Suprapubic skin (tissue), 3 donors: ENCODE data around the gene RNGTT.

ENCODE experiments used
- EP300 ChIP-seq: sonication (generic); formaldehyde crosslinking; IDR thresholded peaks from one replicate; pipeline ENCODE4 v1.6.1; 2017; ENCODE audit warnings: antibody characterized with exemption
- POLR2A ChIP-seq, 2 donors: fragments of 450-650 bp; IDR thresholded peaks; one replicate each; pipeline ENCODE4 v1.6.1; 2017; ENCODE audit warnings: antibody characterized with exemption in 2 of 2, mild to moderate bottlenecking in 2 of 2, moderate library complexity in 2 of 2
- TF ChIP-seq, protein P1 (sequence below), 2 donors: fragments of 200-600 bp in 1 of 2; fragments of 450-650 bp in 1 of 2; sonication (generic) in 1 of 2; IDR thresholded peaks; one replicate each; pipeline ENCODE4 v1.5.1; 2016 to 2019; ENCODE audit warnings: antibody characterized with exemption in 2 of 2, mild to moderate bottlenecking in 1 of 2, moderate library complexity in 1 of 2

GRCh38 chr6:88823998-88824397 is 139.4 kb downstream of the RNGTT start:
- TF ChIP-seq POLR2A (IDR thresholded peaks at IDR 0.05) (no peak), EP300 (no peak)
- TF ChIP-seq, protein P1, sequence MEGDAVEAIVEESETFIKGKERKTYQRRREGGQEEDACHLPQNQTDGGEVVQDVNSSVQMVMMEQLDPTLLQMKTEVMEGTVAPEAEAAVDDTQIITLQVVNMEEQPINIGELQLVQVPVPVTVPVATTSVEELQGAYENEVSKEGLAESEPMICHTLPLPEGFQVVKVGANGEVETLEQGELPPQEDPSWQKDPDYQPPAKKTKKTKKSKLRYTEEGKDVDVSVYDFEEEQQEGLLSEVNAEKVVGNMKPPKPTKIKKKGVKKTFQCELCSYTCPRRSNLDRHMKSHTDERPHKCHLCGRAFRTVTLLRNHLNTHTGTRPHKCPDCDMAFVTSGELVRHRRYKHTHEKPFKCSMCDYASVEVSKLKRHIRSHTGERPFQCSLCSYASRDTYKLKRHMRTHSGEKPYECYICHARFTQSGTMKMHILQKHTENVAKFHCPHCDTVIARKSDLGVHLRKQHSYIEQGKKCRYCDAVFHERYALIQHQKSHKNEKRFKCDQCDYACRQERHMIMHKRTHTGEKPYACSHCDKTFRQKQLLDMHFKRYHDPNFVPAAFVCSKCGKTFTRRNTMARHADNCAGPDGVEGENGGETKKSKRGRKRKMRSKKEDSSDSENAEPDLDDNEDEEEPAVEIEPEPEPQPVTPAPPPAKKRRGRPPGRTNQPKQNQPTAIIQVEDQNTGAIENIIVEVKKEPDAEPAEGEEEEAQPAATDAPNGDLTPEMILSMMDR (IDR thresholded peaks at IDR 0.05), result no peak
